ENCODE results near the gene ENO3.

DNA sequence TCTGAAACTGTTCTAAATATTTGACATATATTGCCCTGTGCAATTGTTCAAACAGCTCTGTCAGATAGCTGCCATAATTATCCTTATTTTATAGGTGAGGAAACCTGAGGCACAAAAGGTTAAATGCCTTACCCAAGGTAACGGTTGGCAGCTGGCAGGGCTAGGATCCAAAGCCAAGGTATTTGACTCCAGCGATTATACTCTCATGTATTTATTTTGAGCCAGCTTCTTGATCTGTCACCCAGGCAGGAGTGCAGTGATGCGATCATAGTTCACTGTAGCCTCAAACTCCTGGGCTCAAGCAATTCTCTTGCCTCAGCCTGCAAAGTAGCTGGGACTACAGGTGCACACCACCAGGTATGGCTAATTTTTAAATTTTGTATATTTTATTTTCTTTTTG, 7.2 kb downstream of the ENO3 start:
- TF ChIP-seq, protein P1, sequence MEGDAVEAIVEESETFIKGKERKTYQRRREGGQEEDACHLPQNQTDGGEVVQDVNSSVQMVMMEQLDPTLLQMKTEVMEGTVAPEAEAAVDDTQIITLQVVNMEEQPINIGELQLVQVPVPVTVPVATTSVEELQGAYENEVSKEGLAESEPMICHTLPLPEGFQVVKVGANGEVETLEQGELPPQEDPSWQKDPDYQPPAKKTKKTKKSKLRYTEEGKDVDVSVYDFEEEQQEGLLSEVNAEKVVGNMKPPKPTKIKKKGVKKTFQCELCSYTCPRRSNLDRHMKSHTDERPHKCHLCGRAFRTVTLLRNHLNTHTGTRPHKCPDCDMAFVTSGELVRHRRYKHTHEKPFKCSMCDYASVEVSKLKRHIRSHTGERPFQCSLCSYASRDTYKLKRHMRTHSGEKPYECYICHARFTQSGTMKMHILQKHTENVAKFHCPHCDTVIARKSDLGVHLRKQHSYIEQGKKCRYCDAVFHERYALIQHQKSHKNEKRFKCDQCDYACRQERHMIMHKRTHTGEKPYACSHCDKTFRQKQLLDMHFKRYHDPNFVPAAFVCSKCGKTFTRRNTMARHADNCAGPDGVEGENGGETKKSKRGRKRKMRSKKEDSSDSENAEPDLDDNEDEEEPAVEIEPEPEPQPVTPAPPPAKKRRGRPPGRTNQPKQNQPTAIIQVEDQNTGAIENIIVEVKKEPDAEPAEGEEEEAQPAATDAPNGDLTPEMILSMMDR (conservative IDR thresholded peaks at IDR 0.05): no peak
- TF ChIP-seq EZH2 (IDR thresholded peaks at IDR 0.05; ENCODE audit: low read depth): no peak

Measured in PC-9 (cell line).